GM20431 (cell line): Measurements from ENCODE around the gene LRBA.
"Not testable (repeated sequence)": the region's sequence is repeated elsewhere in the genome, so short reads cannot be mapped to it uniquely, and the experiment has no call there.

Experiments used
- in situ Hi-C: fragments of 300-500 bp; cut with MseI, MboI; formaldehyde crosslinking; loops from one replicate; pipeline ENCODE4 v1.15.0; 2020; ENCODE audit warnings: low sequenced_read_pairs; ENCODE audit not compliant: unreplicated experiment

The LRBA gene

GRCh38 chr4:150582873-150583286 is 432.2 kb downstream of the LRBA start:
- in situ Hi-C loops, result no loop called here

GRCh38 chr4:150582146-150582872 is 432.8 kb downstream of the LRBA start, which contains the start of gene MAB21L2:
Gene MAB21L2, plus strand, starts transcription at chr4:150582151. Its CDS starts 879 bp downstream, at chr4:150583030.
- in situ Hi-C loops, result no loop called here

- in situ Hi-C loops, result no loop called here
Measured at GRCh38 chr4:150581641-150582051, 433.4 kb downstream of the LRBA start.

- in situ Hi-C loops, result no loop called here
Measured at GRCh38 chr4:150581056-150581605, 434.0 kb downstream of the LRBA start.

- in situ Hi-C loops, result no loop called here
Measured at GRCh38 chr4:150580306-150580705, 434.8 kb downstream of the LRBA start.

- in situ Hi-C loops, result no loop called here
Measured at GRCh38 chr4:150579551-150580234, 435.4 kb downstream of the LRBA start.

- in situ Hi-C loops, result no loop called here
Measured at GRCh38 chr4:150578745-150579501, 436.2 kb downstream of the LRBA start.

GRCh38 chr4:150577796-150578195 is 437.3 kb downstream of the LRBA start:
- in situ Hi-C loops, result no loop called here

- in situ Hi-C loops, result no loop called here
Measured at GRCh38 chr4:150574678-150575077, 440.4 kb downstream of the LRBA start.

- in situ Hi-C loops, result no loop called here
Measured at GRCh38 chr4:150573534-150573933, 441.6 kb downstream of the LRBA start.

GRCh38 chr4:150572704-150573504 is 442.2 kb downstream of the LRBA start:
- in situ Hi-C loops, result no loop called here

GRCh38 chr4:150570862-150571261 is 444.2 kb downstream of the LRBA start:
- in situ Hi-C loops, result no loop called here

- in situ Hi-C loops, result no loop called here
Measured at GRCh38 chr4:150569998-150570535, 445.0 kb downstream of the LRBA start.

GRCh38 chr4:150569384-150569987 is 445.6 kb downstream of the LRBA start:
- in situ Hi-C loops, result no loop called here

GRCh38 chr4:150567070-150567469 is 448.0 kb downstream of the LRBA start:
- in situ Hi-C loops, result no loop called here

GRCh38 chr4:150564967-150565366 is 450.1 kb downstream of the LRBA start:
- in situ Hi-C loops, result not testable (repeated sequence)

GRCh38 chr4:150562751-150563150 is 452.3 kb downstream of the LRBA start:
- in situ Hi-C loops, result no loop called here

GRCh38 chr4:150562250-150562649 is 452.8 kb downstream of the LRBA start:
- in situ Hi-C loops, result no loop called here

- in situ Hi-C loops, result no loop called here
Measured at GRCh38 chr4:150561143-150561737, 453.8 kb downstream of the LRBA start.
